GM21576 (cell line): Measurements from ENCODE around the gene ADK.

Experiments used
- ATAC-seq: cut with Tn5 transposase; IDR thresholded peaks from one replicate; pipeline ENCODE4 v1.9.1; 2021; ENCODE audit warnings: mild to moderate bottlenecking, moderate library complexity; ENCODE audit not compliant: unreplicated experiment

Gene ADK

GRCh38 chr10:74691164-74691563 is 540.1 kb downstream of the ADK start:
- ATAC-seq, result no peak

- ATAC-seq, result no peak
Measured at GRCh38 chr10:74704629-74705357, 553.8 kb downstream of the ADK start.

GRCh38 chr10:74705358-74705980 is 554.4 kb downstream of the ADK start:
- no peak for ATAC-seq

GRCh38 chr10:74706966-74707365 is 555.9 kb downstream of the ADK start:
- no peak for ATAC-seq

- ATAC-seq, result no peak
Measured at GRCh38 chr10:74708246-74708645, 557.2 kb downstream of the ADK start.

- ATAC-seq, result no peak
Measured at GRCh38 chr10:74718208-74718607, 567.2 kb downstream of the ADK start.

- ATAC-seq, result no peak
Measured at GRCh38 chr10:74728225-74728624, 577.2 kb downstream of the ADK start.

- no peak for ATAC-seq
Measured at GRCh38 chr10:74730246-74730645, 579.2 kb downstream of the ADK start.

- ATAC-seq, result no peak
Measured at GRCh38 chr10:74733612-74734011, 582.6 kb downstream of the ADK start.

- ATAC-seq, result no peak
Measured at GRCh38 chr10:74736029-74736428, 585.0 kb downstream of the ADK start.

GRCh38 chr10:74738052-74738451 is 587.0 kb downstream of the ADK start:
- ATAC-seq, result no peak

GRCh38 chr10:74738542-74738941 is 587.5 kb downstream of the ADK start:
- ATAC-seq, result no peak

GRCh38 chr10:74738985-74739567 is 588.1 kb downstream of the ADK start:
- peak; percentile 82 for ATAC-seq

- ATAC-seq, result no peak
Measured at GRCh38 chr10:74743401-74743800, 592.4 kb downstream of the ADK start.

- no peak for ATAC-seq
Measured at GRCh38 chr10:74745449-74745848, 594.4 kb downstream of the ADK start.

- ATAC-seq, result no peak
Measured at GRCh38 chr10:74746813-74747212, 595.8 kb downstream of the ADK start.

GRCh38 chr10:74748468-74749031 is 597.5 kb downstream of the ADK start:
- ATAC-seq, result no peak

- peak; percentile 59 for ATAC-seq
Measured at GRCh38 chr10:74750848-74751274, 599.8 kb downstream of the ADK start.

GRCh38 chr10:74752371-74753040 is 601.5 kb downstream of the ADK start:
- no peak for ATAC-seq

GRCh38 chr10:74753442-74754211 is 602.6 kb downstream of the ADK start:
- no peak for ATAC-seq

GRCh38 chr10:74754381-74754821 is 603.4 kb downstream of the ADK start:
- ATAC-seq, result no peak
